Measurements from ENCODE around the gene USP31.

Gene USP31

DNA sequence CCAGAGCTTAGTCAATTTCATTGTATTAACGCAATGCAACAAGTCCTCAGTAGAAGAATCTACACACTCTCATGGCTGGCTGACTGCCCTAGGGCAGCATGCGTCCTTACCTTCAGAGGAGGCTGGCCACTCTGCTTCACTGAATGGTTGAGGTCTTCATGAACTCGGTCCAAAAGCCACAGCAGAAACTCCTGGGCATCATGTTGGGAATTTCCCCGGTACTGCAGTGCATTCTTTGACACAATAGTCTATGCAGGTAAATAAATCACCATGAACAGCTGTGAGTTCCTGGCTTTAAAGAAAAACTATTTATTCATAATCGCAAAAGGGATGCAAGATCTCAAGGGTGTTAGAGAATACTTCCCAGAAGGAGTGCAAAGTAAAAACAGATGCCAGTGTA is 41.3 kb downstream of the USP31 start:
- no peak for ATAC-seq (ENCODE audit: insufficient read depth, low read depth)
- H3K27me3 ChIP-seq (ENCODE audit: insufficient read depth, low read length, poor library complexity), result no peaks in the 10 kb centered on the region
- no peaks in the 10 kb centered on the region for H3K9me3 ChIP-seq (ENCODE audit: insufficient read depth, low read length, severe bottlenecking)
- no peak overlapping the region for H3K4me3 ChIP-seq (ENCODE audit: low read depth in 1 of 2, low read length in 2 of 2)
- H2AFZ ChIP-seq (ENCODE audit: low read depth, low read length), result no peak overlapping the region
- H3K9ac ChIP-seq (ENCODE audit: low read depth, low read length), result no peak overlapping the region
- DNase-seq, result no peak
- no peak overlapping the region for H3K27ac ChIP-seq (ENCODE audit: low read length)
- H3K36me3 ChIP-seq (ENCODE audit: insufficient read depth, low read length), result peaks cover 28% of the 10 kb centered on the region; the same call in 1 of the 2 replicates
- TF ChIP-seq EZH2 (IDR thresholded peaks at IDR 0.05; ENCODE audit: borderline replicate concordance, low read depth, low read length, severe bottlenecking), result no peak
- TF ChIP-seq, protein P1, sequence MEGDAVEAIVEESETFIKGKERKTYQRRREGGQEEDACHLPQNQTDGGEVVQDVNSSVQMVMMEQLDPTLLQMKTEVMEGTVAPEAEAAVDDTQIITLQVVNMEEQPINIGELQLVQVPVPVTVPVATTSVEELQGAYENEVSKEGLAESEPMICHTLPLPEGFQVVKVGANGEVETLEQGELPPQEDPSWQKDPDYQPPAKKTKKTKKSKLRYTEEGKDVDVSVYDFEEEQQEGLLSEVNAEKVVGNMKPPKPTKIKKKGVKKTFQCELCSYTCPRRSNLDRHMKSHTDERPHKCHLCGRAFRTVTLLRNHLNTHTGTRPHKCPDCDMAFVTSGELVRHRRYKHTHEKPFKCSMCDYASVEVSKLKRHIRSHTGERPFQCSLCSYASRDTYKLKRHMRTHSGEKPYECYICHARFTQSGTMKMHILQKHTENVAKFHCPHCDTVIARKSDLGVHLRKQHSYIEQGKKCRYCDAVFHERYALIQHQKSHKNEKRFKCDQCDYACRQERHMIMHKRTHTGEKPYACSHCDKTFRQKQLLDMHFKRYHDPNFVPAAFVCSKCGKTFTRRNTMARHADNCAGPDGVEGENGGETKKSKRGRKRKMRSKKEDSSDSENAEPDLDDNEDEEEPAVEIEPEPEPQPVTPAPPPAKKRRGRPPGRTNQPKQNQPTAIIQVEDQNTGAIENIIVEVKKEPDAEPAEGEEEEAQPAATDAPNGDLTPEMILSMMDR (IDR thresholded peaks at IDR 0.05; ENCODE audit: borderline replicate concordance, extremely low read depth, low read length, poor library complexity, severe bottlenecking), result no peak
- no peaks in the 10 kb centered on the region; the same call in 1 of the 2 replicates for H3K79me2 ChIP-seq (ENCODE audit: insufficient read depth, low read length)
- no peaks in the 10 kb centered on the region for H3K4me1 ChIP-seq (ENCODE audit: insufficient read depth, low read length)
- peaks cover 15% of the 10 kb centered on the region; the same call in 1 of the 2 replicates for H4K20me1 ChIP-seq (ENCODE audit: insufficient read depth, low read length)
- H3K4me2 ChIP-seq (ENCODE audit: insufficient read depth, low read length), result no peak overlapping the region

DNA sequence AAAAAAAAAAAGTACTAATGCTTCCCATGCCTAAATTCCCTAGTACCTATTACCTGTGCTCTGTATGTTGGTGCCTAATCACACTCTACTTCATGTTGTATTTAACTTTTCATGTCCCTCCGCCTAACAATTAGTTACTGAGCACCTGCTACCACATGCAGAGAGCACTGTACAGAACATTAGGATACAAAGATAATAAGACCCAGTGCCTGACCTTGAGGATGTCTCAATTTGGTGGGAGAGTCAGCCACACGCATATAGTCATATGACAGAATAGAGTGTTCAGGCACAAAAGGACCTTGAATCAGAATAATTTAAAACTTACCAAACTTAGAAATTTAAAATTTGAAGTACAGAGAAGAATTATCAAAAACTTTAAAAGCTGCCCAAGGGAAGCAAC is 42.1 kb downstream of the USP31 start:
- H3K9me3 ChIP-seq (ENCODE audit: insufficient read depth, low read length, severe bottlenecking), result no peaks in the 10 kb centered on the region
- no peak overlapping the region for H3K27ac ChIP-seq (ENCODE audit: low read length)
- H3K4me3 ChIP-seq (ENCODE audit: low read depth in 1 of 2, low read length in 2 of 2), result no peak overlapping the region
- no peak overlapping the region for H3K9ac ChIP-seq (ENCODE audit: low read depth, low read length)
- no peaks in the 10 kb centered on the region; the same call in 1 of the 2 replicates for H3K79me2 ChIP-seq (ENCODE audit: insufficient read depth, low read length)
- no peak for TF ChIP-seq EZH2 (IDR thresholded peaks at IDR 0.05; ENCODE audit: borderline replicate concordance, low read depth, low read length, severe bottlenecking)
- TF ChIP-seq, protein P1 (IDR thresholded peaks at IDR 0.05; ENCODE audit: borderline replicate concordance, extremely low read depth, low read length, poor library complexity, severe bottlenecking), result no peak
- DNase-seq, result no peak
- no peaks in the 10 kb centered on the region for H3K4me1 ChIP-seq (ENCODE audit: insufficient read depth, low read length)
- H3K36me3 ChIP-seq (ENCODE audit: insufficient read depth, low read length), result peaks cover 28% of the 10 kb centered on the region; the same call in 1 of the 2 replicates
- no peak overlapping the region for H2AFZ ChIP-seq (ENCODE audit: low read depth, low read length)
- H3K4me2 ChIP-seq (ENCODE audit: insufficient read depth, low read length), result no peak overlapping the region
- peaks cover 16% of the 10 kb centered on the region; the same call in 1 of the 2 replicates for H4K20me1 ChIP-seq (ENCODE audit: insufficient read depth, low read length)
- no peak for ATAC-seq (ENCODE audit: insufficient read depth, low read depth)
- no peaks in the 10 kb centered on the region for H3K27me3 ChIP-seq (ENCODE audit: insufficient read depth, low read length, poor library complexity)

DNA sequence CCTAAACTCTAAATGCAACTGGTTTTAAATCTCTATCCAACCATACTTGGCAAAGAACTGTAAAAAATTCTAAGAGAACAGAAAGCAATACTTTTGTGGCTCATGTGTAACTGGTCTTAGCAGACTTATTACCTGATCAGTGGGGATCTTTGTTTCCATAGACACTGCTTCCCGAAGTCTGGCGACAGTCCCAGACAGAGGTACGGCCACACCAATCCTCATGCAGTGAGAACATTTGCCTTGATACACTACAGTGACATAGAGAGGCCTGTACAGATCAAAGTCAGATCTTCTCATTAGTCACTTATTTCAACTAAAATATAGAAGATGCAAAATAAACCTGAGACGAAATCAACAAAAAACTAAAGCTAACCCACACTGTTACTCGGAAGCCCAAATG is 43.9 kb downstream of the USP31 start:
- H3K9ac ChIP-seq (ENCODE audit: low read depth, low read length), result no peak overlapping the region
- H4K20me1 ChIP-seq (ENCODE audit: insufficient read depth, low read length), result peaks cover 16% of the 10 kb centered on the region; the same call in 1 of the 2 replicates
- ATAC-seq (ENCODE audit: insufficient read depth, low read depth) (no peak), DNase-seq (no peak)
- H3K4me1 ChIP-seq (ENCODE audit: insufficient read depth, low read length), result no peaks in the 10 kb centered on the region
- H3K36me3 ChIP-seq (ENCODE audit: insufficient read depth, low read length), result peaks cover 37% of the 10 kb centered on the region; the same call in 1 of the 2 replicates
- TF ChIP-seq, protein P1 (IDR thresholded peaks at IDR 0.05; ENCODE audit: borderline replicate concordance, extremely low read depth, low read length, poor library complexity, severe bottlenecking), result no peak
- no peak for TF ChIP-seq EZH2 (IDR thresholded peaks at IDR 0.05; ENCODE audit: borderline replicate concordance, low read depth, low read length, severe bottlenecking)
- no peak overlapping the region for H3K4me2 ChIP-seq (ENCODE audit: insufficient read depth, low read length)
- H3K27me3 ChIP-seq (ENCODE audit: insufficient read depth, low read length, poor library complexity), result no peaks in the 10 kb centered on the region
- H2AFZ ChIP-seq (ENCODE audit: low read depth, low read length), result no peak overlapping the region
- no peaks in the 10 kb centered on the region; the same call in 1 of the 2 replicates for H3K79me2 ChIP-seq (ENCODE audit: insufficient read depth, low read length)
- no peak overlapping the region for H3K4me3 ChIP-seq (ENCODE audit: low read depth in 1 of 2, low read length in 2 of 2)
- no peaks in the 10 kb centered on the region for H3K9me3 ChIP-seq (ENCODE audit: insufficient read depth, low read length, severe bottlenecking)
- no peak overlapping the region for H3K27ac ChIP-seq (ENCODE audit: low read length)
